Upper lobe of left lung (tissue), 6 donors: ENCODE measurements around the gene SART3. TPM values are rescaled to one million over a fixed set of nuclear protein-coding genes. Genes with fewer than 3 reads are reported as not detected.
"Not testable (repeated sequence)": the region's sequence is repeated elsewhere in the genome, so short reads cannot be mapped to it uniquely, and the experiment has no call there.

Experiments
- ATAC-seq, 2 donors: fragments of 200-7000 bp; cut with Tn5 transposase; one replicate each; pipeline ENCODE4 v1.9.1; 2022; ENCODE audit warnings: mild to moderate bottlenecking in 2 of 2, moderate library complexity in 2 of 2; ENCODE audit not compliant: low FRiP score in 2 of 2
- DNase-seq, 2 donors: peaks; one replicate each; pipeline ENCODE4 v3.0.0-alpha.2; 2019 to 2020
- H3K27ac ChIP-seq, 4 donors: fragments of 200-600 bp; sonication (generic); one replicate each; pipeline ENCODE4 v1.5.1; 2016 to 2019
- H3K27me3 ChIP-seq, 4 donors: fragments of 200-600 bp; sonication (generic); one replicate each; pipeline ENCODE4 v1.5.1; 2017 to 2019
- H3K36me3 ChIP-seq, 4 donors: fragments of 200-600 bp; sonication (generic); one replicate each; pipeline ENCODE4 v1.5.1; 2016 to 2019
- H3K4me1 ChIP-seq, 4 donors: fragments of 200-600 bp; sonication (generic); one replicate each; pipeline ENCODE4 v1.5.1; 2018 to 2019
- H3K4me3 ChIP-seq, 4 donors: fragments of 200-600 bp; sonication (generic); one replicate each; pipeline ENCODE4 v1.5.1; 2017 to 2019; ENCODE audit warnings: mild to moderate bottlenecking in 2 of 4, moderate library complexity in 1 of 4
- H3K9me3 ChIP-seq, 4 donors: fragments of 200-600 bp; sonication (generic); one replicate each; pipeline ENCODE4 v1.5.1; 2018 to 2019
- CTCF ChIP-seq, 6 experiments: fragments of 450-650 bp in 4 of 6; fragments of 200-600 bp in 2 of 6; sonication (generic) in 2 of 6; IDR thresholded peaks; one replicate each; pipeline ENCODE4 v1.5.1; 2016 to 2019; ENCODE audit warnings: antibody characterized with exemption in 6 of 6
- EP300 ChIP-seq, 4 donors: sonication (generic); formaldehyde crosslinking; IDR thresholded peaks; one replicate each; pipeline ENCODE4 v1.5.1; 2017; ENCODE audit warnings: antibody characterized with exemption in 4 of 4, control low read depth in 2 of 4
- POLR2A ChIP-seq, 4 donors: fragments of 450-650 bp; IDR thresholded peaks; one replicate each; pipeline ENCODE4 v1.5.1; 2016 to 2017; ENCODE audit warnings: antibody characterized with exemption in 4 of 4, mild to moderate bottlenecking in 2 of 4
- POLR2AphosphoS5 ChIP-seq, 2 donors: sonication (generic); formaldehyde crosslinking; IDR thresholded peaks; one replicate each; pipeline ENCODE4 v1.5.1; 2017; ENCODE audit warnings: antibody characterized with exemption in 2 of 2
- WGBS, 2 donors: methylation state at CpG; one replicate each; pipeline ENCODE4 v1.1.5; 2017 to 2018; 5-methylcytosine and 5-hydroxymethylcytosine counted together
- total RNA-seq, 6 donors: library from RNA; depleted of rRNA in 4 of 6; stranded (reverse); fragments of >200 nt in 4 of 6; gene quantifications; one replicate each; pipeline versions ENCODE4 v1.1.0 to v1.2.1, GENCODE V29; 2016 to 2021
- donor health status: DM: no; HTN: no; CAD: no; lungs with moderate emphysema.
- donor health status: DM: no; HTN: yes; CAD: no; lungs with severe emphysema.

SART3 gene
- total RNA-seq, 6 donors from 2014 or later, result 36.9 to 235 (median 63.9) TPM

DNA sequence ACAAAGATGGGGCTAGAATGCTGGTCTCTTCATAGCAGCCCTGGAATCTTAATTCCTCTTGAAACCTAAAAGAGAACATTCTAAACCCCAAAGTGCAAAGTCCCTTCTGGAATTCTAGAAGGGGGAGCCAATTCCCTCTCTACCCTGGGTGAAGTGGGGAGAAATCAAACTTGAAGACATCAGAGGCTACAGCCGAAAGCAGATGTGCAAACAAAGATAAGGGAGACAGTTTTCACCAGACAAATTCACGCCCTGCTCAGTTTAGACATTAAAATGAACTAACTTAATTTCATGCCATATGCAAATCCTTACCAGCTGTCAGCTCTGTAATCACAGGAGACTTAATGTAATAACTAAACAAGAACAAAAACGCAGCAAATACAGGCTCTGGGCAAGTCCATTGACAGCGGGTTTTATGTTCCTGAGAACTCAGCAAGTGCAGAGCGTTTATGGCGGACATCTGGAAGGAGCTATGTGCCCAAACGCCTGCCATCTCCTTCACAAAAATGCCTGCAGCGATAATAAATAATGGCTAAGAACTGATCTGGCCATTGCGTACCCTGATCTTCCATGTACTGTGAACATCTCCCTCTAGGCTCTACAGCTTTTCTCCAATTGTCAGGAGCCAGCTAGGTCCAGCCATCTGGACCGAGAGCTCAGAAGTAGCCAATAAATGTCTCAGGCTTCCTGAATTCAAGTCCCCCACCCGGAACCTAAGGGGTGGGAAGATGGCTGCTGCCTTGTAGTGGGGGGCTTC, 65.0 kb downstream of the SART3 start:
- WGBS, 2 donors, result 69 to 77% methylated on average over 11 of the region's 11 CpGs
- no peaks in the 10 kb centered on the region for H3K27me3 ChIP-seq
- ATAC-seq (no peak), DNase-seq (no peak)
- no peak overlapping the region for H3K27ac ChIP-seq
- no peak for TF ChIP-seq POLR2AphosphoS5 (IDR thresholded peaks at IDR 0.05)
- TF ChIP-seq CTCF (IDR thresholded peaks at IDR 0.05), result no peak
- TF ChIP-seq POLR2A (IDR thresholded peaks at IDR 0.05), result no peak
- TF ChIP-seq EP300 (IDR thresholded peaks at IDR 0.05), result no peak
- H3K4me1 ChIP-seq, result no peaks in the 10 kb centered on the region
- no peaks in the 10 kb centered on the region for H3K9me3 ChIP-seq
- H3K4me3 ChIP-seq, result no peak overlapping the region
- H3K36me3 ChIP-seq, result no peaks in the 10 kb centered on the region

DNA sequence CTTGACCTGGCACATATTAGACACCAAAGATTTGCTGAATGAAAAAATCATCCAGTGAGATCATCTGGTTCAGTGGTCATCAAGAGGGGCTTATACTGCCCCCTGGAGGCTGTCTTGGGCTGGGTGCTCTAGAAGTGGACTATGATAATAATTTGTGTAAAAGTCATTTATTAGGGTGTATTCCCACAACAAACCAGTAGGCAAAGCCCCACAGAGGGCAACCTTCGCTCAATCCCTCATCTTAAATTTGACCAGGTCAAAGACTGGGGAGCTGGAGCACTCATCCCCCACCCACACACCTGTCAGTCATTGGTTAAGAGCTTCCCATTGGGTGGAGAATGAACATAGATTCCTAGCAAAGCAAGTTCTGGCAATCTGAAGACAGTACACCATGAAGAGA, 65.9 kb downstream of the SART3 start:
- no peak overlapping the region for H3K27ac ChIP-seq
- ATAC-seq, result peak in 1 of 2 donors; percentile 49
- no peak for DNase-seq
- no peaks in the 10 kb centered on the region for H3K27me3 ChIP-seq
- 56 to 100% methylated on average over 1 of the region's 1 CpG for WGBS, 2 donors
- H3K4me3 ChIP-seq, result no peak overlapping the region
- no peaks in the 10 kb centered on the region for H3K9me3 ChIP-seq
- H3K4me1 ChIP-seq, result no peaks in the 10 kb centered on the region
- no peaks in the 10 kb centered on the region for H3K36me3 ChIP-seq
- peak in 5 of 6 experiments; percentile 18 to 33 (median 24) for TF ChIP-seq CTCF (IDR thresholded peaks at IDR 0.05)
- TF ChIP-seq POLR2A (IDR thresholded peaks at IDR 0.05), result no peak

- ATAC-seq, result no peak
- no peaks in the 10 kb centered on the region for H3K36me3 ChIP-seq
- no peak overlapping the region for H3K4me3 ChIP-seq
- H3K27ac ChIP-seq, result no peak overlapping the region
- whole genome bisulfite sequencing, 2 donors, result 73 to 75% methylated on average over 2 of the region's 2 CpGs
- H3K27me3 ChIP-seq, result no peaks in the 10 kb centered on the region
- H3K4me1 ChIP-seq, result no peaks in the 10 kb centered on the region
- DNase-seq, result no peak
- H3K9me3 ChIP-seq, result peaks cover 0 to 4% (median 0%) of the 10 kb centered on the region in 4 donors
- TF ChIP-seq CTCF (IDR thresholded peaks at IDR 0.05), result no peak
- TF ChIP-seq POLR2AphosphoS5 (IDR thresholded peaks at IDR 0.05), result no peak
Measured at GRCh38 chr12:108491256-108491655, 69.7 kb downstream of the SART3 start.

GRCh38 chr12:108487029-108487428, 73.9 kb downstream of the SART3 start:
- ATAC-seq, H3K27me3 ChIP-seq, H3K36me3 ChIP-seq, DNase-seq, H3K4me1 ChIP-seq, H3K27ac ChIP-seq, H3K9me3 ChIP-seq, H3K4me3 ChIP-seq: not testable (repeated sequence)
- 91 to 96% methylated on average over 4 of the region's 4 CpGs for WGBS, 2 donors

- not testable (repeated sequence) for ATAC-seq, H3K4me3 ChIP-seq, H3K27me3 ChIP-seq, H3K27ac ChIP-seq, H3K36me3 ChIP-seq, H3K9me3 ChIP-seq, DNase-seq, H3K4me1 ChIP-seq
- 70 to 79% methylated on average over 7 of the region's 7 CpGs for WGBS, 2 donors
Measured at GRCh38 chr12:108485371-108485770, 75.6 kb downstream of the SART3 start.

GRCh38 chr12:108484845-108485244, 76.1 kb downstream of the SART3 start:
- no peaks in the 10 kb centered on the region for H3K27me3 ChIP-seq
- ATAC-seq (no peak), DNase-seq (no peak)
- 68 to 76% methylated on average over 2 of the region's 2 CpGs for WGBS, 2 donors
- TF ChIP-seq EP300 (IDR thresholded peaks at IDR 0.05) (no peak), CTCF (IDR thresholded peaks at IDR 0.05) (no peak), POLR2AphosphoS5 (IDR thresholded peaks at IDR 0.05) (no peak), POLR2A (IDR thresholded peaks at IDR 0.05) (no peak)
- no peaks in the 10 kb centered on the region for H3K36me3 ChIP-seq
- H3K27ac ChIP-seq, result no peak overlapping the region
- no peak overlapping the region for H3K4me3 ChIP-seq
- peaks cover 0 to 4% (median 0%) of the 10 kb centered on the region in 4 donors for H3K9me3 ChIP-seq
- no peaks in the 10 kb centered on the region for H3K4me1 ChIP-seq
